T-cell (primary cell): ENCODE measurements around the gene ADAMTS17. TPM values are rescaled to one million over a fixed set of nuclear protein-coding genes. Genes with fewer than 3 reads are reported as not detected.

Experiments used
- ATAC-seq, 4 experiments: fragments of 200-7000 bp in 3 of 4; fragments of 150-1000 bp in 1 of 4; cut with Tn5 transposase; replicated peaks in 1 of 4; 1 replicate in 3 of 4; 2 replicates in 1 of 4; pipeline ENCODE4 v1.10.0; 2021; ENCODE audit warnings: moderate library complexity in 3 of 4, mild to moderate bottlenecking in 2 of 4, moderate number of reproducible peaks in 1 of 4
- CTCF ChIA-PET, 2 donors: fragments of 300-600 bp; sonication (Branson Sonifier 250); formaldehyde crosslinking; loops; one replicate each; lab custom pipeline; 2022; ENCODE audit warnings: antibody characterized with exemption in 2 of 2; lab: Charles Lee
- POLR2A ChIA-PET, 2 donors: fragments of 300-600 bp; sonication (Branson Sonifier 250); formaldehyde crosslinking; loops; one replicate each; lab custom pipeline; 2022; ENCODE audit warnings: antibody characterized with exemption in 2 of 2; lab: Charles Lee
- DNase-seq, 35 experiments: peaks; one replicate each; pipeline versions ENCODE4 v3.0.0 to v3.0.0-alpha.2; 2013 to 2023
- H3K27ac ChIP-seq: one replicate; pipeline ENCODE4 v1.5.1; 2013; ENCODE audit warnings: low read length
- H3K27me3 ChIP-seq, 2 experiments: replicated peaks in 1 of 2; 1 replicate in 1 of 2; 2 replicates in 1 of 2; pipeline versions ENCODE4 v1.6.1 to v1.7.0; 2013; ENCODE audit warnings: low read length in 1 of 2, mixed read lengths in 1 of 2; ENCODE audit not compliant: control insufficient read depth in 2 of 2, insufficient read depth in 2 of 2; ENCODE audit errors: extremely low read depth in 1 of 2
- H3K36me3 ChIP-seq, 2 donors: 1 replicate in 1 of 2; 2 replicates in 1 of 2; pipeline versions ENCODE4 v1.6.1 to v1.7.0; 2013; ENCODE audit warnings: low read length in 1 of 2; ENCODE audit not compliant: control insufficient read depth in 2 of 2, insufficient read depth in 1 of 2; ENCODE audit errors: extremely low read depth in 1 of 2
- H3K4me1 ChIP-seq, 2 experiments: 1 replicate in 1 of 2; 2 replicates in 1 of 2; pipeline versions ENCODE4 v1.6.1 to v1.7.0; 2013; ENCODE audit warnings: low read length in 2 of 2, mixed read lengths in 1 of 2; ENCODE audit not compliant: insufficient read depth in 2 of 2, control insufficient read depth in 1 of 2; ENCODE audit errors: extremely low read depth in 1 of 2
- H3K4me3 ChIP-seq, 2 donors: 1 replicate in 1 of 2; 2 replicates in 1 of 2; pipeline versions ENCODE4 v1.5.1 to v1.7.0; 2013; ENCODE audit warnings: mild to moderate bottlenecking in 2 of 2, low read length in 1 of 2, moderate library complexity in 1 of 2; ENCODE audit not compliant: control insufficient read depth in 1 of 2; ENCODE audit errors: extremely low read depth in 1 of 2
- H3K9me3 ChIP-seq: 2 replicates; pipeline ENCODE4 v1.7.0; 2013
- H3K27ac Mint-ChIP-seq, 2 donors: one replicate each; pipeline ENCODE4 v1.8.0; 2020 to 2021; ENCODE audit warnings: mild to moderate bottlenecking in 2 of 2, mixed read lengths in 2 of 2
- H3K27me3 Mint-ChIP-seq, 2 donors: one replicate each; pipeline ENCODE4 v1.8.0; 2021 to 2022; ENCODE audit warnings: mixed read lengths in 2 of 2
- H3K36me3 Mint-ChIP-seq: one replicate; pipeline ENCODE4 v1.8.0; 2021; ENCODE audit warnings: mixed read lengths
- H3K4me1 Mint-ChIP-seq, 3 donors: one replicate each; pipeline ENCODE4 v1.8.0; 2020 to 2022; ENCODE audit warnings: mixed read lengths in 3 of 3, mild to moderate bottlenecking in 1 of 3
- H3K4me3 Mint-ChIP-seq, 3 donors: one replicate each; pipeline ENCODE4 v1.8.0; 2020 to 2022; ENCODE audit warnings: mild to moderate bottlenecking in 3 of 3, mixed read lengths in 3 of 3, moderate library complexity in 3 of 3
- H3K9me3 Mint-ChIP-seq, 3 donors: one replicate each; pipeline ENCODE4 v1.8.0; 2020 to 2022; ENCODE audit warnings: mixed read lengths in 3 of 3
- WGBS: methylation state at CpG from one replicate; pipeline ENCODE4 v1.1.5; 2013; ENCODE audit warnings: missing lambda C conversion rate; ENCODE audit not compliant: insufficient coverage; 5-methylcytosine and 5-hydroxymethylcytosine counted together
- total RNA-seq, 35 experiments: library from RNA in 6 of 35; stranded (reverse) in 6 of 35; fragments of 120-200 nt in 1 of 35; gene quantifications; one replicate each; pipeline versions ENCODE4 v1.2.1 to v1.2.4 and lab custom pipeline; 2013 to 2026

The ADAMTS17 gene
- total RNA-seq, 5 donors from 2014 or later (not counting 1 experiment from before 2014, with no cell fraction given) = 8.9 to 17.8 (median 11.6) TPM

DNA sequence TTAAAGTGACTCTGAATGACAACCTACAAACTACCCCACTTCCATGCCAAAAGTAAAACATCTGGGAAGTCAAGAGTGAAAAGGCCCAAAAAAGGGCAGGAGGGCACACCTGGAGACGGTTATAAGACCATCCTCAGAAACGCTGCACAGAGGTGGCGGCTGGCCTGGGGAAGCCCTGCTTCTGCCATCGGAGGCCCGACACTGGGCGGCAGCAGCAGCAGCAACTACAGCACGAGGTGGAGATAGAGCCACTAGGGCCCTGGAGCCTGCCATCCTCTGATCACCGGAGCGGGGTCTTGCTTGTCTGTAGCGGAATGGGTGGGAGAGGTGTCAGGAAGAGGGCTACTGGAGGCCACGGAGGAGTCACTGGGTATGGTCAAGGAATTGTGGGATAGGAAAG is 283.3 kb downstream of the ADAMTS17 start:
- Histone ChIP-seq H3K4me1 (no peaks in the 10 kb centered on the region), H3K9me3 (no peaks in the 10 kb centered on the region), H3K27ac (no peak overlapping the region), H3K36me3 (no peaks in the 10 kb centered on the region), H3K27me3 (peaks cover 0 to 20% of the 10 kb centered on the region in 2 experiments), H3K4me3 (no peak overlapping the region)
- Mint-ChIP-seq H3K4me3 (no peak overlapping the region), H3K27ac (no peak overlapping the region), H3K9me3 (no peaks in the 10 kb centered on the region), H3K4me1 (no peaks in the 10 kb centered on the region), H3K36me3 (peaks cover 17% of the 10 kb centered on the region), H3K27me3 (no peaks in the 10 kb centered on the region)
- CTCF ChIA-PET = no interaction called here
- POLR2A ChIA-PET = no interaction called here
- DNase-seq (no peak), ATAC-seq (no peak)
- 89% methylated on average over 11 of the region's 11 CpGs for WGBS

DNA sequence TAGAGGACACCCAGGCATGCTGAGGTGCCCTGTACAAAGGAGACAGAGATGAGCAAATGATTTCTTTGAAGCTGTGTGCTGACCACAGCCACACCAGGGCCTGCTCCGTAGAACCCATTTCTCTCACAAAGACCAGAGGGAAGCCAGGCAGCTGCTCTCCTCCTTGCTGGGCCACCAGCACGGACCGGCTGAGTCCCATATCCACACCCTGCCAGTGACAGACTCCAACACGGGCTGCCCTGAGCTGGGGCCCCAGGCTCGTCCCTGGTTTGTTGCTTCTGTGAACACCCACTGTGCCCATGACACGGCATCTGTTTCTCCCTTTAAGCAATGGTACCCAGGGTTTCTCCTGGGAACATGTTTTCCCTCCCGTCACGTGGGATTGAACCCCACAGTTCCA is 284.5 kb downstream of the ADAMTS17 start:
- Histone ChIP-seq H3K4me3 (no peak overlapping the region), H3K9me3 (no peaks in the 10 kb centered on the region), H3K27ac (no peak overlapping the region), H3K4me1 (no peaks in the 10 kb centered on the region), H3K36me3 (no peaks in the 10 kb centered on the region), H3K27me3 (peaks cover 0 to 20% of the 10 kb centered on the region in 2 experiments)
- no peak overlapping the region for H3K27ac Mint-ChIP-seq
- POLR2A ChIA-PET = no interaction called here
- DNase-seq (no peak), ATAC-seq (no peak)
- H3K27me3 Mint-ChIP-seq = no peaks in the 10 kb centered on the region
- peaks cover 14% of the 10 kb centered on the region for H3K36me3 Mint-ChIP-seq
- CTCF ChIA-PET = no interaction called here
- H3K4me1 Mint-ChIP-seq = no peaks in the 10 kb centered on the region
- no peaks in the 10 kb centered on the region for H3K9me3 Mint-ChIP-seq
- WGBS = 89% methylated on average over 8 of the region's 8 CpGs
- no peak overlapping the region for H3K4me3 Mint-ChIP-seq

DNA sequence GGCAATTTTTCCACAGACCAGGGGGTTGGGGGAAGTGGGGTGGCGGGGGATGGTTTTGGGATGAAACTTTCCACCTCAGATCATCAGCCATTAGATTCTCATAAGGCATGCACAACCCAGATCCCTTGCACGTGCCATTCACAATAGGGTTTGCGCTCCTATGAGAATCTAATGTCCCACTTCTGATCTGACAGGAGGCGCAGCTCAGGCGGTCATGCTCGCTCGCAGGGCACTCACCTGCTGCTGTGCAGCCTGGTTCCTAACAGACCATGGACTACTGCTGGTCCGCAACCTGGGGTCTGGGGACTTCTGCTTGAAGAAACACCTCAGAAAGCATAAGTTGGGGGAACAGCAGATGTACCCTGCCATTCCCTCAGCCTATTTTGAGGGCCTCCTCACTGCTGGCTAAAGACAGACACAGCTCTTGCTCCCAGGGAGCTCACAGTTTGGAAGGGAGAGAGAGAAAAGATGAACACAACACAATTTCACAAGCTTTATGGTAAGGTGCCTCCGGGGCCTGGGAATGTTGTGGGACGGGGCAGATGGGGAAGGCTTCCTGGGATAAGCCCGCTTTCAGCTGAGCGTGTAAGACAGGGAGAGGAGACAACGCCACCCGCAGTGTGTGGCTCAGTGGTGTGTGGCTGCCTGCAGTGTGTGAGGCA is 285.2 kb downstream of the ADAMTS17 start:
- ChIA-PET CTCF (no interaction called here), POLR2A (no interaction called here)
- H3K36me3 ChIP-seq = no peaks in the 10 kb centered on the region
- DNase-seq (no peak), ATAC-seq (no peak)
- Mint-ChIP-seq H3K36me3 (peaks cover 8% of the 10 kb centered on the region), H3K27ac (no peak overlapping the region), H3K9me3 (no peaks in the 10 kb centered on the region), H3K4me3 (no peak overlapping the region), H3K4me1 (no peaks in the 10 kb centered on the region), H3K27me3 (no peaks in the 10 kb centered on the region)
- no peaks in the 10 kb centered on the region for H3K4me1 ChIP-seq
- WGBS = 95% methylated on average over 12 of the region's 14 CpGs
- H3K4me3 ChIP-seq = no peak overlapping the region
- H3K27ac ChIP-seq = no peak overlapping the region
- peaks cover 0 to 20% of the 10 kb centered on the region in 2 experiments for H3K27me3 ChIP-seq
- no peaks in the 10 kb centered on the region for H3K9me3 ChIP-seq

DNA sequence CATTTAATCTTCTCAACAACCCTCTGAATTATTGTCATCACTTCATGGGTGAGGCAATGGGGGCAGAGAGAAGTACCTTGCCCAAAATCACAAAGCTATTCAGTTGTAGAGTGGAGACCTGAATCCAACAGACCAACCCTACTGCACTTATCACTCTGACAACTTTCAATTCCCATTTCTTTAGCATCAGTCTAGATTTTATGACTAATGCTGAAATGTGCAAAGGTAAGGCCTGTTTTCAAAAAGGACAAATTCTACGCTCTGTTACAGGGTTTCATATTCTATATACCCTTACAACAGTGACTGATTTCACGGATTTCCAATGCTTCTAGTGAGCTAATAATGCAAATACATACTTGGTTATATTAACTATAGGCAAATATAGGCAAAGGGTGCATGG is 286.0 kb downstream of the ADAMTS17 start:
- DNase-seq = no peak
- CTCF ChIA-PET = no interaction called here

DNA sequence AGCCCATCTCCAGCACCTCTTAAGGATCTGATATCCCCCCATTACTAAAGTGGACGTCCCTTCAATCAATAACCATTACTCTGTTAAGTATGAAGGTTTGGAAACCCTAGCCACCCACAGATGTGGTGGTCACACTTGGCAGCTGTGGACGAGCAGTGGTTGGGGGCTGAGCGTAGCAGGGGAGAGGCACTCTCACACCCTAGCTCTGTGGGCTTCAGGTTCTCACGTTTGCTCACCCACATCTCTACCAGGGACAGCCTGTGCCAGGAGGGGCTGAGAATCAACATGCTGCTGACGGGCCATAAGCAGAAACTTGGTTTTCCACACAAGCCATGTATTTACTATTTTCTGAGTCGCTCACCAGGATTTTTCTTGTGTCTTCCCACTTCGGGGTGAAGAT is 287.2 kb downstream of the ADAMTS17 start:
- ATAC-seq = no peak
- DNase-seq = no peak
- Histone ChIP-seq H3K27ac (no peak overlapping the region), H3K36me3 (no peaks in the 10 kb centered on the region), H3K4me3 (no peak overlapping the region), H3K9me3 (no peaks in the 10 kb centered on the region), H3K27me3 (peaks cover 0 to 20% of the 10 kb centered on the region in 2 experiments), H3K4me1 (no peaks in the 10 kb centered on the region)
- no peak overlapping the region for H3K27ac Mint-ChIP-seq
- H3K27me3 Mint-ChIP-seq = no peaks in the 10 kb centered on the region
- H3K36me3 Mint-ChIP-seq = peaks cover 11% of the 10 kb centered on the region
- H3K9me3 Mint-ChIP-seq = no peaks in the 10 kb centered on the region
- POLR2A ChIA-PET = no interaction called here
- H3K4me3 Mint-ChIP-seq = no peak overlapping the region
- CTCF ChIA-PET = no interaction called here
- 82% methylated on average over 6 of the region's 7 CpGs for WGBS
- H3K4me1 Mint-ChIP-seq = peaks cover 0 to 5% (median 0%) of the 10 kb centered on the region in 3 donors

More for the DNA sequence above, 286.0 kb downstream of the ADAMTS17 start:
- Histone ChIP-seq H3K36me3 (no peaks in the 10 kb centered on the region), H3K4me3 (no peak overlapping the region), H3K27me3 (peaks cover 0 to 20% of the 10 kb centered on the region in 2 experiments), H3K9me3 (no peaks in the 10 kb centered on the region), H3K4me1 (no peaks in the 10 kb centered on the region), H3K27ac (no peak overlapping the region)
- H3K27me3 Mint-ChIP-seq = no peaks in the 10 kb centered on the region
- H3K4me1 Mint-ChIP-seq = peaks cover 0 to 3% (median 0%) of the 10 kb centered on the region in 3 donors
- WGBS = no CpG with 5 or more reads among the region's 2 CpGs
- ATAC-seq = no peak
- no peak overlapping the region for H3K4me3 Mint-ChIP-seq
- H3K27ac Mint-ChIP-seq = no peak overlapping the region
- H3K36me3 Mint-ChIP-seq = peaks cover 8% of the 10 kb centered on the region
- POLR2A ChIA-PET = no interaction called here
- H3K9me3 Mint-ChIP-seq = no peaks in the 10 kb centered on the region

DNA sequence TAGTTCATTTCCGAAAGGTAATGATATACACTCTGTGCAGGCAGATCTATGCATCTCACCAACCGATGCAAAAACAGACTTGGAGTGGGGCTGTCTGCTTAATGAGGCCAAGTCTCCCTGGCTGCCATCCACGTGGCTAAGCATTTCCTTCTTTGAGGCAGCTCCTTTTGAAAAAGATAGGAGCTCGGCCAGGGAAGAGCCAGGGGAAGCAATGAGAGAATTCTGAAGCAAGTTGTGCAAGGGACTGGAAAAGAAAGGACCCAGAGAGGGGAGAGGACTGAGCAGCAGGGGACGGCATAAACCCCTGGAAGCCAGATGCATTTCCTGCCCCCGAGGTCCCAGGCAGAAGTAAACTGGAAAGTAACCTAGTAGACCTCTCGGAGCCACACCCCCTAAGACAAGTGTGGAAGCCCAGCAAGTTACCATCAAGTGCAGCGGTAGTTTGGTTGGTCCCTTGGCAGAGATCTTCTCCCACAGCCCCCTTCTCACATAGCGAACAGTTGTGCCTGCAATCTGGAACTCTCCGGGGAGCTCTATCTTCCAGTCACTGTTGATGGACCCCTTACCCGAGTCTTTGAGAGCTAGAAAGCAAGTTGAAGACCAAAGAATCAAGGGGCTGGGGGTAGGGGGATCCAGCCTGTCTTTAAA is 288.2 kb downstream of the ADAMTS17 start:
- no peak overlapping the region for H3K27ac ChIP-seq
- no peak overlapping the region for H3K4me3 ChIP-seq
- CTCF ChIA-PET = no interaction called here
- no peaks in the 10 kb centered on the region for H3K9me3 ChIP-seq
- DNase-seq = no peak
- POLR2A ChIA-PET = no interaction called here
- no peaks in the 10 kb centered on the region for H3K4me1 ChIP-seq
- no peak overlapping the region for H3K4me3 Mint-ChIP-seq
- H3K9me3 Mint-ChIP-seq = no peaks in the 10 kb centered on the region
- no peaks in the 10 kb centered on the region for H3K27me3 Mint-ChIP-seq
- WGBS = 52% methylated on average over 8 of the region's 11 CpGs
- H3K27me3 ChIP-seq = peaks cover 0 to 13% of the 10 kb centered on the region in 2 experiments
- no peaks in the 10 kb centered on the region for H3K36me3 ChIP-seq
- peaks cover 0 to 5% (median 0%) of the 10 kb centered on the region in 3 donors for H3K4me1 Mint-ChIP-seq
- H3K27ac Mint-ChIP-seq = no peak overlapping the region
- H3K36me3 Mint-ChIP-seq = peaks cover 18% of the 10 kb centered on the region
- no peak for ATAC-seq
